HG02623 (cell line): ENCODE measurements around the gene NQO1.
A peak's percentile ranks its signal among the peaks of the same experiment; 100 is the strongest.
"Not testable (repeated sequence)": the region's sequence is repeated elsewhere in the genome, so short reads cannot be mapped to it uniquely, and the experiment has no call there.

Experiments used
- ATAC-seq: cut with Tn5 transposase; IDR thresholded peaks from one replicate; pipeline ENCODE4 v1.9.1; 2021; ENCODE audit warnings: moderate library complexity; ENCODE audit not compliant: unreplicated experiment

The NQO1 gene

GRCh38 chr16:69726313-69727060 lies at the start of gene NQO1:
Gene NQO1, minus strand, starts transcription at chr16:69726560. Its CDS starts 121 bp downstream, at chr16:69726439.
- ATAC-seq, result peak; percentile 98

- no peak for ATAC-seq
These were observed 49.2 kb upstream of the NQO1 start for GRCh38 chr16:69775563-69775962.

- peak; percentile 57 for ATAC-seq
These were observed 47.0 kb upstream of the NQO1 start for GRCh38 chr16:69773260-69773947.

- no peak for ATAC-seq
These were observed 45.2 kb upstream of the NQO1 start for GRCh38 chr16:69771651-69771967.

- ATAC-seq, result no peak
These were observed 43.0 kb upstream of the NQO1 start for GRCh38 chr16:69769404-69769803.

DNA sequence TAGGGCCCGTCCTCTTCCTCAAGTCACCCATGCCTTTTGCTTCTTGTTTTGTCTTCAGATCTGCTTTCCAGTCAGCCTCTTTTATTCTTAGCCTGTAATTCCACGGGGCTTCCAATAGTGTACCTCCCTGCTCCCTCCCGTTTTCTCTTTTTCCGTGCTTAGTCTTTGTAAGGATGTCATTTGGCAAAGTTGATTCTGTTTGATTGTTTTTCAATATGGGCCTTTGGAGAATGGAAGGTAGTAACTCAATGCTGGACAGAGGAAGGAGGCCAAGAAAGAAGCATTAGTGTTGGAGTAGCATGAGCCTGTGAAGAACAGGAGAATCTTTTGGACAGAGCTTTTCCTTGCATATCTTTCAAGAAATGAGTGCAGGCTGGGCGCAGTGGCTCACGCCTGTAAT lies 42.3 kb upstream of the NQO1 start:
- ATAC-seq, result no peak

DNA sequence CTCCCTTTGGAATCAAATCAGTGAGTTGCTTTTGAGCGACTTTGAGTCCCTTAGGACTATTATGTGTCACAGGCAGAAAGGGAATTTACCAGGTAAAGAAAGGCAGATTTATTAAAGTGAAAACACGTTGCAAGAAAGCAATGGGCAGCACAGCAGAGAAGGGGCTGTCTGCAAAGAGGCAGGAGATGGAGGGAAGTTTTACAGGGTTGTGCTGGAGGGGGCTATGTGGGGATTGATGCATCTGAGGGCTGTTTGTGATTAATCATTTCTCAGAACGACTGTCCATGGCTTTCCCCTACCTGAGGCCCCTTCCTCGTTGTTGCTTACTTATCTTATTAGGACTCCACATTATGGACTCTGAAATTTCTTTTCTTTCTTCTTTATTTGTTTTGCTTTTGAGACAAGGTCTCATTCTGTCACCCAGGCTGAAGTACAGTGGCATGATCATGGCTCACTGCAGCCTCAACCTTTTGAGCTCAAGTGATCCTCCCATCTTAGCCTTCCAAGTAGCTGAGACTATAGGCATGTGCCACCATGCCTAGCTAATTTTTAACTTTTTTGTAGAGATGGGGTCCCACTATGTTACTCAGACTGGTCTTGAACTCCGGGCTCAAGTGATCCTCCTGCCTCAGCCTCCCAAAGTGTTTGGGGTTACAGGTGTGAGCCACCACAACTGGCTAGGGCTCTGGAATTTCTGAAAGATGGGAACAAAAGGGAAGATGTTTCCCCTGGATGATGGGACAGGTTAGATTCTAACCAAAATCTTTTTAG lies 41.3 kb upstream of the NQO1 start:
- ATAC-seq, result no peak

- no peak for ATAC-seq
These were observed 37.2 kb upstream of the NQO1 start for GRCh38 chr16:69763599-69763942.

DNA sequence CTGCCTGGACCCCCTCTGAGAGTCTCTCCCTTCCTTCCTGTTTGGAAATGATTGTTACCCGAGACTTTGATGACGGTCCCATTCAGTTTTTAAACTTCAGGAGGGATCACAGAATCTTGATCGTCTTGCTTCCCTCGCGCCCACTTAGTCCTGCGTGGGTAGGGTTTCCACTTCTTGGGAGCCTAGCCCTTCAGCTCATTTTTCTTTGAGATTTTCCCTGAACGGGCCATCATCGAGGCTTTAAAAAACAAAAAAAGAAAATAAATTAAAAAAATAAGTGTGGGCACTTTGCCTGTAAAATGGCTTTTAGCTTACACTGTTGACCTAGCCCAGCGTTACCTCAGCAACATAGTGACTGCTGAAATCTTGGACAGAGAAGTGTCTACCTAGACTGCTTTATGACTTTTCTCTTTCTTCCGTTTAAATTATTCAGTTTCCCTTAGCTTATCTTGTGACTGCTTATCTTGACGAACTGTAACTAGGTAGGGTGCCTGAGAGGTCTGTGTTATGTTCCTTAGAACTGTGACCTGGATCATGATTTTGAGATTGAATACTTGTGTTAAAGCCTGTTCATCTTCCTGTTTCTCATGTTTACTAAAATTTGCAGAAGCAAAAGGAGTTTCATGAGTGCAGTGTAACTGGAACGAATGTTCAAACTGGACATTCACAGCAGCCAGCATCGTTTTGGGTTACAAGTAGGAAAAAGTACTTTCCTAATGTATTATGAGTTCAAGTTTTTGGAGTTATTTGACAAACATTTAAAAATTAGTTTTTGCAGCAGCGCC lies 36.6 kb upstream of the NQO1 start:
- peak; percentile 4 for ATAC-seq

DNA sequence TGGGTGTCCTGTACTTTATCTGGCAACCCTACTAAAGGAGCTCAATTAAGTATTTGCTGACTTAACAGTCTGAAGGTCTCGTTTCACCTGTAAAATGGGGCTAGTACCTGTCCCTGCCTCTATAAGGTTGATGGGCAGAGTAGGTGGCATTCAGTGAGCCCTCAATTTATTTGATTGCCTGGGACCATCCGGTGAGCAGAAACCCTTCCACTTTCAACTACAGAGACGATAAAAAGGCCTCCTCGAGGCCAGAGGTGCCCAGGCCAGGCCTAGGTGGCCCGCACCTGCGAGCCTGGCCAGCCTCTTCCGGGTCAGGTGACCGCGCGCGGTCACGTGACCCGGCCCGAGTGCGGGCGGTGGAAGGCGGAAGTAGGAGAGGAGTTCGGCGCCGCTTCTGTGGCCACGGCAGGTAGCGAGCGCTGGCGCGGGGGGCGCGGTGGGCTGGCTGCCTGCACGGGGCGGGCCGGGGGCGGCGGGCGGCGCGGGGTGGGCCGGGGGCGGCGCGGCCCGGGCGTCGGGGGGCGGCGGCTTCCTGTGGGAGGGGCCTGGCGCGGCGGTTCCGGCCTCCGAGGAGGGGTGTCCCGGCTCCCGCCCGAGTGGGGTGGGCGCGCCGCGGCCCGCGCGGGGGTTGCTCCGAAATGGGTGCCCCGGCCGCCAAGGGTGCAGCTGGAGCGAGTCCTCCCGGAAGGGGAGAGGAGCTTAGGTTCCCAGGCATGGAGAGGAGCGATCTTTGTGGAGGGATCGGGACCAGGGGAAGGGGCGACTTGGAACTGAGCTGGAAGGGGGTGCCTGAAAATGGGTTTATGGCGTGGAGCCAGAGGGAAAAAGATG lies 35.8 kb upstream of the NQO1 start, which contains the start of gene WWP2:
Gene WWP2 (plus strand): TSS at position 350 of the 831 bp plus-strand sequence. CDS start 24,679 bp downstream, outside the sequence.
- ATAC-seq, result peak; percentile 88

GRCh38 chr16:69757375-69757774 lies 31.0 kb upstream of the NQO1 start:
- not testable (repeated sequence) for ATAC-seq

DNA sequence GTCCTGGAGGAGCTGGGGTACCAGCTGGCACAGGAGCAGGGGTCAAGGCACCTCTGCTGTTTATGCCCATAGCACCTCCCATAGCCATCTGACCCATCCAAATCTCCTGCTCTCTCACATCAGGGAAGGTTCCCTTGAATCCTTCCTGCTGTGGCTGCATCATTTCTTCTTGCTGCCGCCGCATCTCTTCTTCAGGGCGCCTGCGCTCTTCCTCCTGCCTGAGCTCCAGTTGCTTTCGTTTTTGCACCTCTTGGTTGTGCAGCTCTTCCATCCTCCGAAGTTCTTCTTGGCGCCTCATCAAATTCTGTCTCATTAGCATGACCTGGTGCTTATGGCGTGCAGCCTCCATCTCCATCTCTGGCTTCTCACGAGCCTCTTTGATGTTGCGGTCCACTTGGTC lies 30.3 kb upstream of the NQO1 start:
- ATAC-seq, result no peak

- peak; percentile 96 for ATAC-seq
These were observed 28.3 kb upstream of the NQO1 start, which contains the start of gene NOB1 for GRCh38 chr16:69754469-69755310. Gene NOB1, minus strand, starts transcription at chr16:69754926. Its CDS starts 16 bp downstream, at chr16:69754910.

- ATAC-seq, result no peak
These were observed 27.7 kb upstream of the NQO1 start for GRCh38 chr16:69754143-69754468.

GRCh38 chr16:69748694-69749345 lies 22.5 kb upstream of the NQO1 start:
- no peak for ATAC-seq

GRCh38 chr16:69747115-69747514 lies 20.8 kb upstream of the NQO1 start:
- no peak for ATAC-seq

DNA sequence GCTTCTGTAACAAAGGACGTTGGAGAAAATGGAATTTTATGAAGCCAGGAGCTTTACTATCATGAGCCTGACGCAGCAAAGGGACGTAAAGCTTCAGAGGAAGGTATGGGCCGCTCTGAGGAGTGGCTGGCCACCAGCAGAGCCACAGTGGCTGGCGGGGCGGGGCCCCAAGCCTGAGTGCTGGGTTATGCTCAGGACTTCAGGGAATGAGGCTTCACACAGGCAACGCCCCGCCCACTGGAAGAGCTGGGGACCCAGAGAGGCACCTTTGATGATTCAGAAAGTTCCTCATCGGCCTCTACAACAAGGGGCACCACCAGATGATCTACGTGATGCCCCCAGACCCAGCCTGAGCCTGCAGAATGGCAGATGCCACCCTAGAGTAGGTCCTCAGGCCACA lies 19.6 kb upstream of the NQO1 start:
- no peak for ATAC-seq

- ATAC-seq, result no peak
These were observed 18.9 kb upstream of the NQO1 start for GRCh38 chr16:69745232-69745612.
